ENCODE data around the gene IQCN. TPM values are rescaled to one million over a fixed set of nuclear protein-coding genes. Genes with fewer than 3 reads are reported as not detected.

The IQCN gene
- total RNA-seq, 1 donor from 2014 or later: 1.6 TPM

GRCh38 chr19:18245297-18245696 lies 29.0 kb downstream of the IQCN start:
- no peaks in the 10 kb centered on the region for H3K4me1 Mint-ChIP-seq (ENCODE audit: low read depth)
- no peaks in the 10 kb centered on the region for H3K36me3 Mint-ChIP-seq (ENCODE audit: low read depth)
- H3K27me3 Mint-ChIP-seq (ENCODE audit: low read depth): peaks cover 11% of the 10 kb centered on the region
- H3K9me3 Mint-ChIP-seq (ENCODE audit: low read depth): no peaks in the 10 kb centered on the region
- no peak overlapping the region for H3K4me3 Mint-ChIP-seq (ENCODE audit: unreplicated experiment)
- TF ChIP-seq CTCF (IDR thresholded peaks at IDR 0.05): no peak
- DNase-seq (ENCODE audit: low spot score): no peak
- no peak overlapping the region for H3K27ac Mint-ChIP-seq (ENCODE audit: unreplicated experiment)

- DNase-seq (ENCODE audit: low spot score): no peak
- Mint-ChIP-seq H3K27ac (ENCODE audit: unreplicated experiment) (no peak overlapping the region), H3K36me3 (ENCODE audit: low read depth) (no peaks in the 10 kb centered on the region), H3K9me3 (ENCODE audit: low read depth) (no peaks in the 10 kb centered on the region), H3K27me3 (ENCODE audit: low read depth) (peaks cover 31% of the 10 kb centered on the region), H3K4me1 (ENCODE audit: low read depth) (no peaks in the 10 kb centered on the region), H3K4me3 (ENCODE audit: unreplicated experiment) (no peak overlapping the region)
- TF ChIP-seq CTCF (IDR thresholded peaks at IDR 0.05): no peak
Measured at GRCh38 chr19:18239303-18239702, 34.9 kb downstream of the IQCN start.

- Mint-ChIP-seq H3K27me3 (ENCODE audit: low read depth) (peaks cover 31% of the 10 kb centered on the region), H3K4me1 (ENCODE audit: low read depth) (peaks cover 10% of the 10 kb centered on the region), H3K27ac (ENCODE audit: unreplicated experiment) (no peak overlapping the region), H3K4me3 (ENCODE audit: unreplicated experiment) (no peak overlapping the region), H3K36me3 (ENCODE audit: low read depth) (peaks cover 2% of the 10 kb centered on the region), H3K9me3 (ENCODE audit: low read depth) (peaks cover 7% of the 10 kb centered on the region)
- DNase-seq (ENCODE audit: low spot score): no peak
- TF ChIP-seq CTCF (IDR thresholded peaks at IDR 0.05): no peak
Measured at GRCh38 chr19:18234194-18234593, 40.1 kb downstream of the IQCN start.

- Mint-ChIP-seq H3K4me3 (ENCODE audit: unreplicated experiment) (no peak overlapping the region), H3K9me3 (ENCODE audit: low read depth) (peaks cover 7% of the 10 kb centered on the region), H3K27me3 (ENCODE audit: low read depth) (peaks cover 30% of the 10 kb centered on the region), H3K27ac (ENCODE audit: unreplicated experiment) (no peak overlapping the region), H3K36me3 (ENCODE audit: low read depth) (peaks cover 2% of the 10 kb centered on the region), H3K4me1 (ENCODE audit: low read depth) (peaks cover 10% of the 10 kb centered on the region)
- DNase-seq (ENCODE audit: low spot score): no peak
- TF ChIP-seq CTCF (IDR thresholded peaks at IDR 0.05): no peak
Measured at GRCh38 chr19:18233224-18233825, 40.9 kb downstream of the IQCN start.

- peaks cover 11% of the 10 kb centered on the region for H3K4me1 Mint-ChIP-seq (ENCODE audit: low read depth)
- no peak for DNase-seq (ENCODE audit: low spot score)
- H3K27me3 Mint-ChIP-seq (ENCODE audit: low read depth): peaks cover 30% of the 10 kb centered on the region
- H3K27ac Mint-ChIP-seq (ENCODE audit: unreplicated experiment): no peak overlapping the region
- H3K9me3 Mint-ChIP-seq (ENCODE audit: low read depth): peaks cover 7% of the 10 kb centered on the region
- peaks cover 2% of the 10 kb centered on the region for H3K36me3 Mint-ChIP-seq (ENCODE audit: low read depth)
- H3K4me3 Mint-ChIP-seq (ENCODE audit: unreplicated experiment): no peak overlapping the region
- TF ChIP-seq CTCF (IDR thresholded peaks at IDR 0.05): peak; percentile 40
Measured at GRCh38 chr19:18232540-18233223, 41.6 kb downstream of the IQCN start.

Data from chondrocyte (in vitro differentiated cells).